ENCODE data around the gene KIF25.
"Not testable (repeated sequence)": the region's sequence is repeated elsewhere in the genome, so short reads cannot be mapped to it uniquely, and the experiment has no call there.

KIF25 gene

GRCh38 chr6:168072261-168072660, 74.8 kb downstream of the KIF25 start:
- Histone ChIP-seq H3K27me3 (ENCODE audit: insufficient read depth, low read depth, severe bottlenecking) (no peaks in the 10 kb centered on the region), H3K27ac (no peak overlapping the region), H3K9me3 (ENCODE audit: severe bottlenecking) (no peaks in the 10 kb centered on the region), H3K36me3 (no peaks in the 10 kb centered on the region), H3K4me3 (ENCODE audit: low read depth, low read length) (no peak overlapping the region)
- no peak for TF ChIP-seq CTCF (IDR thresholded peaks at IDR 0.05; ENCODE audit: low read depth, low read length)
- no peak for DNase-seq

GRCh38 chr6:168072730-168073129, 75.3 kb downstream of the KIF25 start:
- Histone ChIP-seq H3K4me3 (ENCODE audit: low read depth, low read length) (no peak overlapping the region), H3K9me3 (ENCODE audit: severe bottlenecking) (no peaks in the 10 kb centered on the region), H3K27ac (no peak overlapping the region), H3K36me3 (no peaks in the 10 kb centered on the region), H3K27me3 (ENCODE audit: insufficient read depth, low read depth, severe bottlenecking) (no peaks in the 10 kb centered on the region)
- no peak for TF ChIP-seq CTCF (IDR thresholded peaks at IDR 0.05; ENCODE audit: low read depth, low read length)
- DNase-seq = no peak

GRCh38 chr6:168073937-168074730, 76.7 kb downstream of the KIF25 start:
- H3K36me3 ChIP-seq = no peaks in the 10 kb centered on the region
- DNase-seq = no peak
- H3K9me3 ChIP-seq (ENCODE audit: severe bottlenecking) = no peaks in the 10 kb centered on the region
- H3K27ac ChIP-seq = no peak overlapping the region
- no peaks in the 10 kb centered on the region for H3K27me3 ChIP-seq (ENCODE audit: insufficient read depth, low read depth, severe bottlenecking)
- no peak overlapping the region for H3K4me3 ChIP-seq (ENCODE audit: low read depth, low read length)
- no peak for TF ChIP-seq CTCF (IDR thresholded peaks at IDR 0.05; ENCODE audit: low read depth, low read length)

GRCh38 chr6:168075216-168075615, 77.7 kb downstream of the KIF25 start:
- Histone ChIP-seq H3K36me3 (no peaks in the 10 kb centered on the region), H3K9me3 (ENCODE audit: severe bottlenecking) (no peaks in the 10 kb centered on the region), H3K27ac (no peak overlapping the region), H3K27me3 (ENCODE audit: insufficient read depth, low read depth, severe bottlenecking) (no peaks in the 10 kb centered on the region), H3K4me3 (ENCODE audit: low read depth, low read length) (no peak overlapping the region)
- DNase-seq = no peak
- TF ChIP-seq CTCF (IDR thresholded peaks at IDR 0.05; ENCODE audit: low read depth, low read length) = no peak

GRCh38 chr6:168075787-168076202, 78.3 kb downstream of the KIF25 start:
- Histone ChIP-seq H3K27ac (no peak overlapping the region), H3K27me3 (ENCODE audit: insufficient read depth, low read depth, severe bottlenecking) (no peaks in the 10 kb centered on the region)
- TF ChIP-seq CTCF (IDR thresholded peaks at IDR 0.05; ENCODE audit: low read depth, low read length) = no peak

GRCh38 chr6:168077401-168077800, 79.9 kb downstream of the KIF25 start:
- H3K36me3 ChIP-seq; DNase-seq; H3K9me3 ChIP-seq (ENCODE audit: severe bottlenecking); H3K27me3 ChIP-seq (ENCODE audit: insufficient read depth, low read depth, severe bottlenecking); H3K4me3 ChIP-seq (ENCODE audit: low read depth, low read length); H3K27ac ChIP-seq: not testable (repeated sequence)

More at GRCh38 chr6:168075787-168076202, 78.3 kb downstream of the KIF25 start:
- Histone ChIP-seq H3K4me3 (ENCODE audit: low read depth, low read length) (no peak overlapping the region), H3K9me3 (ENCODE audit: severe bottlenecking) (no peaks in the 10 kb centered on the region), H3K36me3 (no peaks in the 10 kb centered on the region)
- no peak for DNase-seq

All from WERI-Rb-1 (cell line).